ENCODE results near the gene RIBC2.

RIBC2 gene

GRCh38 chr22:45480717-45481116 lies 67.2 kb downstream of the RIBC2 start (continued):
- TF ChIP-seq ZNF565 (CRISPR knock-in tag; conservative IDR thresholded peaks at IDR 0.05; ENCODE audit: low read depth) (no peak), ZNF8 (CRISPR knock-in tag; IDR thresholded peaks at IDR 0.05) (no peak), TSHZ2 (CRISPR knock-in tag; IDR thresholded peaks at IDR 0.05) (no peak), ZC3H10 (CRISPR knock-in tag; IDR thresholded peaks at IDR 0.05) (no peak), RARB (CRISPR knock-in tag; IDR thresholded peaks at IDR 0.05) (no peak), SNAI2 (CRISPR knock-in tag; IDR thresholded peaks at IDR 0.05) (no peak), ESRRG (CRISPR knock-in tag; IDR thresholded peaks at IDR 0.05) (no peak)

DNA sequence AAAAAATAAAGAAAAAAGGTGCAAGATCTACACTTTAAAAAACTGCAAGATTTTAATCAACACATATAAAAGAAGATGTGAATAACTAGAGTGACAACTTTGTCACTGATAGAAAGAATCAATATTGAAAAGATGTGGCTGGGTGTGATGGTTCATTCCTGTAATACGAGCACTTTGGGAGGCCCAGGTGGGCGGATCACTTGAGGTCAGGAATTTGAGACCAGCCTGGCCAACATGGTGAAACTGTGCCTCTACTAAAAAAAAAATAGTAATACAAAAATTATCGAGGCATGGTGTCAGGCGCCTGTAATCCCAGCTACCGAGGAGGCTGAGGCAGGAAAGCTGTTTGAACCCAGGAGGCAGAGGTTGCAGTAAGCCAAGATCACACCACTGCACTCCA lies 68.2 kb downstream of the RIBC2 start:
- TF ChIP-seq ZC3H10 (CRISPR knock-in tag; IDR thresholded peaks at IDR 0.05) (no peak), ISL1 (CRISPR knock-in tag; IDR thresholded peaks at IDR 0.05) (no peak), PPARA (CRISPR knock-in tag; IDR thresholded peaks at IDR 0.05; ENCODE audit: borderline replicate concordance) (no peak), RARB (CRISPR knock-in tag; IDR thresholded peaks at IDR 0.05) (no peak), ZFP30 (CRISPR knock-in tag; IDR thresholded peaks at IDR 0.05) (no peak), ARNTL (CRISPR knock-in tag; IDR thresholded peaks at IDR 0.05; ENCODE audit: borderline replicate concordance, low read depth) (no peak), ZFP3 (CRISPR knock-in tag; IDR thresholded peaks at IDR 0.05) (no peak), TOX (CRISPR knock-in tag; IDR thresholded peaks at IDR 0.05; ENCODE audit: borderline replicate concordance) (no peak), BACH2 (CRISPR knock-in tag; IDR thresholded peaks at IDR 0.05; ENCODE audit: borderline replicate concordance) (no peak), CSDC2 (CRISPR knock-in tag; IDR thresholded peaks at IDR 0.05) (no peak)
- TF ChIP-seq, protein P1, sequence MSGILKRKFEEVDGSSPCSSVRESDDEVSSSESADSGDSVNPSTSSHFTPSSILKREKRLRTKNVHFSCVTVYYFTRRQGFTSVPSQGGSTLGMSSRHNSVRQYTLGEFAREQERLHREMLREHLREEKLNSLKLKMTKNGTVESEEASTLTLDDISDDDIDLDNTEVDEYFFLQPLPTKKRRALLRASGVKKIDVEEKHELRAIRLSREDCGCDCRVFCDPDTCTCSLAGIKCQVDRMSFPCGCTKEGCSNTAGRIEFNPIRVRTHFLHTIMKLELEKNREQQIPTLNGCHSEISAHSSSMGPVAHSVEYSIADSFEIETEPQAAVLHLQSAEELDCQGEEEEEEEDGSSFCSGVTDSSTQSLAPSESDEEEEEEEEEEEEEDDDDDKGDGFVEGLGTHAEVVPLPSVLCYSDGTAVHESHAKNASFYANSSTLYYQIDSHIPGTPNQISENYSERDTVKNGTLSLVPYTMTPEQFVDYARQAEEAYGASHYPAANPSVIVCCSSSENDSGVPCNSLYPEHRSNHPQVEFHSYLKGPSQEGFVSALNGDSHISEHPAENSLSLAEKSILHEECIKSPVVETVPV (CRISPR knock-in tag; IDR thresholded peaks at IDR 0.05), result no peak
- ATAC-seq, result no peak
